Thymus (tissue), 11 donors: ENCODE data around the gene DCLK3. TPM values are rescaled to one million over a fixed set of nuclear protein-coding genes. Genes with fewer than 3 reads are reported as not detected.
A peak's percentile ranks its signal among the peaks of the same experiment; 100 is the strongest.

Experiments used
- DNase-seq, 9 donors: peaks; one replicate each; pipeline ENCODE4 v3.0.0-alpha.2; 2013; ENCODE audit warnings: low spot score in 9 of 9, low read depth in 6 of 9, missing footprints in 1 of 9
- H3K27ac ChIP-seq, 2 donors: one replicate each; pipeline ENCODE4 v1.5.1; 2013; ENCODE audit warnings: control low read depth in 1 of 2, low read depth in 1 of 2, low read length in 1 of 2, mild to moderate bottlenecking in 1 of 2, moderate library complexity in 1 of 2
- H3K27me3 ChIP-seq, 2 donors: one replicate each; pipeline ENCODE4 v1.5.1; 2013; ENCODE audit warnings: low read length in 1 of 2; ENCODE audit not compliant: control insufficient read depth in 2 of 2, insufficient read depth in 1 of 2
- H3K36me3 ChIP-seq, 2 donors: one replicate each; pipeline ENCODE4 v1.5.1; 2013; ENCODE audit warnings: low read length in 1 of 2, mild to moderate bottlenecking in 1 of 2, moderate library complexity in 1 of 2; ENCODE audit not compliant: control insufficient read depth in 2 of 2, insufficient read depth in 2 of 2
- H3K4me1 ChIP-seq, 2 donors: one replicate each; pipeline ENCODE4 v1.5.1; 2013; ENCODE audit warnings: low read length in 2 of 2; ENCODE audit not compliant: control insufficient read depth in 2 of 2, insufficient read depth in 2 of 2
- H3K4me3 ChIP-seq, 2 donors: one replicate each; pipeline ENCODE4 v1.5.1; 2013; ENCODE audit warnings: low read length in 2 of 2, control low read depth in 1 of 2, mild to moderate bottlenecking in 1 of 2
- H3K9me3 ChIP-seq, 2 donors: one replicate each; pipeline ENCODE4 v1.5.1; 2013; ENCODE audit warnings: low read length in 1 of 2, mild to moderate bottlenecking in 1 of 2; ENCODE audit not compliant: control insufficient read depth in 2 of 2, insufficient read depth in 1 of 2
- WGBS: extraction: QIAGEN DNeasy Blood & Tissue Kit; methylation state at CpG from one replicate; pipeline ENCODE4 v1.1.7; 2013; 5-methylcytosine and 5-hydroxymethylcytosine counted together
- polyA plus RNA-seq: library from polyadenylated mRNA; stranded (reverse); fragments of 200-250 nt; gene quantifications from one replicate; pipeline ENCODE4 v1.2.3, GENCODE V29; 2013
- total RNA-seq: library from RNA; stranded (reverse); fragments of 120-200 nt; gene quantifications from one replicate; pipeline ENCODE4 v1.2.4, GENCODE V29; 2013
- donor health status: healthy.

Gene DCLK3
- total and polyA plus RNA-seq, 2 donors: 0.38 to 0.41 TPM

DNA sequence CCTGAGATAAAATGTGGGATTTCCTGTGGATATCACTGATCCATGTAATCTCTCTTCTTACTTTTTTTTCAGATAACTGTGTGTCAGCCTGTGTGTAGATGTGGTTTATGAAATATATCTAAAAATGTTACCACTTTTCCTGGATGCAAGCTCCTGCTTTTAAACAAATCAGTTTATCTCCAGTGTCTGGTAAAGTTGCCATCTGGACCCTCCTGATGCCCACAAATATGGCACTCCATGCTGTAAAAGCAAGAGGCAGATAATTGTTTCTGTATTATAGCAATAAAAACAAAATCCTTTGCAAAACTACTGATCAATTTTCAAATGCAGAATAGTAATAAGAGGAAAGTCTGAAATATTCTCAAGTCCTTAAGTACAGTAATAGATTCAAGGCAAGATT, 7.6 kb upstream of the DCLK3 start:
- Histone ChIP-seq H3K4me1 (no peaks in the 10 kb centered on the region), H3K4me3 (no peak overlapping the region), H3K27ac (no peak overlapping the region), H3K36me3 (no peaks in the 10 kb centered on the region), H3K27me3 (peaks cover 0 to 12% of the 10 kb centered on the region in 2 donors), H3K9me3 (no peaks in the 10 kb centered on the region)
- DNase-seq: no peak

DNA sequence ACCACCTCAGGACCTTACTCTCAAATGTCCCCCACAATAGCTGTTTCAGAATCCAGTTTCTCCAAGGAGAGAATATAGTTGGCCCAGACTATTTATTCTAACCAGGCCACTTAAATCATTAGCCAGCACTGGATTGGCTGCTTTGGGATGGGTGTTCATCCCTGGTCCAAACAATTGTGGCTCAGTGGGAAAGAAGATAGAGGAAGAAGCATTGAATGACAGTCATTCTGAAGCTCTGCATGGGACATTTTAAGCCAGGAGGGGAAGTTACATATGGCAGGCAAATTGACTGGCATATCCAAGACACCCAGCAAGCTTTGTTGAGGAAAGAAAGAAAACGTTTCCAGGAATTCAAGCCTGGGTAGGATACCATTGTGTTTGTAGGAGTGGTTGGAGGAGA, 5.6 kb upstream of the DCLK3 start:
- Histone ChIP-seq H3K9me3 (no peaks in the 10 kb centered on the region), H3K4me1 (no peaks in the 10 kb centered on the region), H3K27me3 (peaks cover 2 to 25% of the 10 kb centered on the region in 2 donors), H3K27ac (no peak overlapping the region), H3K4me3 (no peak overlapping the region), H3K36me3 (no peaks in the 10 kb centered on the region)
- DNase-seq: no peak
- WGBS: 76% methylated on average over 1 of the region's 1 CpG

DNA sequence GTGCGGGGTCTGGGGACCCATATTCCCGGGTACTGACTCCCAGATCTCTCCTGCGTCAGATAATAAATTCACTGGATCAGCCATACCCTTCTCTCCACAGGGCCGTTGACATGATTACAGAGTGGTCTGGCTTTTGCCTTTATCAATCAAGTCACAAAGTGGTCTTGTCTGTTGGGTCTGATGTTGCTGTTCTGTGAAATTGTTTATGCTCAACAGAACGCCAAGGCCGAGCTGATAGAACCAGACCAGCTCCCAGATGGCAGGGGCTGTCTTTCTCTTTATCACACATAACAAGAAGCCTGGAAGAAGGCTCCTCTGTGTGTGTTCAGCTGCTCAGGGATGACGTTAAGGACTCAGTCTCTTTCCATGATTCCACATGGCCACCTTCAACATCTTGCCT, 751 bp upstream of the DCLK3 start:
- peaks cover 15 to 59% of the 10 kb centered on the region in 2 donors for H3K27me3 ChIP-seq
- H3K36me3 ChIP-seq: no peaks in the 10 kb centered on the region
- WGBS: 92% methylated on average over 7 of the region's 7 CpGs

DNA sequence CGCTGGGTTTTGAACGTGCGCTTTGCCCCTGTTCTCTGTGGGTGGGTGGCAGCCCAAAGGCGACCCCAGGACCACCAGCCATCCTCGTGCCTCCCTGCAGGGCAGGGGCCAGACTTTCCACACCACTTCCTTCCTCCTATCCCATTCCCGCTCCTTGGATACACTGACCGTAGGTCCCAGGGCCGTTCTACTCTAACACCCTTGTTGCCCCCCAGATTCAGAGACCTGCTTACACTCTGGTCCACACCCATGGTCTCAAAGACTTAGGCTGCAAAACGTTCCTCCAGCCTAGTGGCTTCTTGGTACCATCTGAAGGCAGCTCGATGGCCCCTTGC, 318 bp upstream of the DCLK3 start:
- 48% methylated on average over 10 of the region's 10 CpGs for WGBS
- Histone ChIP-seq H3K27ac (no peak overlapping the region), H3K36me3 (no peaks in the 10 kb centered on the region), H3K27me3 (peaks cover 15 to 59% of the 10 kb centered on the region in 2 donors), H3K4me3 (peak overlapping the region in 1 of 2 donors; percentile 51), H3K4me1 (peaks cover 5 to 6% of the 10 kb centered on the region in 2 donors), H3K9me3 (no peaks in the 10 kb centered on the region)
- DNase-seq: no peak

More for the DNA sequence above, 751 bp upstream of the DCLK3 start:
- Histone ChIP-seq H3K27ac (no peak overlapping the region), H3K4me1 (peaks cover 5 to 6% of the 10 kb centered on the region in 2 donors), H3K4me3 (no peak overlapping the region), H3K9me3 (no peaks in the 10 kb centered on the region)
- DNase-seq: no peak

DNA sequence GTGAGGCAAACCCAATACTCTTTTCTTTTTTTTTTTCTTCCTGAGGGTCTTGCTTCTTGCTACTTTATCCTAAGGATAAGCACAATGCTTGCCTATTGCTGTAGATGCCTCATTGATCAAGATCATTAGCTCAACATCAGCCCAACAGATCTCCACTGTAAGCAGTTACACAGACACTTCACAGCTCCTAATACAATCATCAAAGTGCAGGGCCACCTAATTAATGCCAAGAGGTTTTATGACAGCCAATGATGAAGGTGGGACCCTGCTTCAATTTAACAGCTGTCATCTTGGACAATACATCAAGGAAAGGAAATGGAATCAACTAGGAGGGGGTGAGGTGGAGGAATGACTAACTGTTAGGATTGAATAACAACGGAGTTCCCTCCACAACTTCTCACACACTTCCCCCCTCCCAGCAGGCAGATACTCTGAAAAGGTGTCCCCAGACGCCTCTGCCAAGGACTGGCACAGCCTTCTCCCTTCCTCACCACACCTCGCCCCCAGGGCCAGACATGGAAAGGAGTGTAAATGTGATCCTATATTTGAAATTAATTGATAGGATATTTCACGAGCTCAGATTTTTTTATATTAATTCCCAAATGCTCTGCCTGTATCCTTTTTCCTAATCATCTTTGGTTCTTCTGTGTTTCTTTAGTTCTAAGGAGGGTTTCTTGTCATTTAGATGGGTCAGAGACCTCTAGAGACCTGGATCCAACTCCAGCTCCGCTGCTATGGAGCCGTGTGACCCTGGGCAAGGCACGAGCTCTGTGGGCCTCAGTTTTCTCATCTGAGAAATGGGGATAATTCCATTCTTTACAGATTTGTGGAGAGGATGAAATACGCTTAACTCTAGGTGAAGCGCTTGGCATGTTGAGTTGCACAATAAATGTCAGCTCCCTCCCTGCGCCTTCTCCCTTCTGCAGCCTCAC, 1.2 kb downstream of the DCLK3 start:
- DNase-seq: no peak
- H3K27ac ChIP-seq: no peak overlapping the region
- peaks cover 15 to 58% of the 10 kb centered on the region in 2 donors for H3K27me3 ChIP-seq
- H3K4me1 ChIP-seq: peaks cover 5 to 6% of the 10 kb centered on the region in 2 donors
- 69% methylated on average over 10 of the region's 10 CpGs for WGBS
- H3K36me3 ChIP-seq: no peaks in the 10 kb centered on the region
- H3K4me3 ChIP-seq: peak overlapping the region in 1 of 2 donors; percentile 51
- H3K9me3 ChIP-seq: no peaks in the 10 kb centered on the region

DNA sequence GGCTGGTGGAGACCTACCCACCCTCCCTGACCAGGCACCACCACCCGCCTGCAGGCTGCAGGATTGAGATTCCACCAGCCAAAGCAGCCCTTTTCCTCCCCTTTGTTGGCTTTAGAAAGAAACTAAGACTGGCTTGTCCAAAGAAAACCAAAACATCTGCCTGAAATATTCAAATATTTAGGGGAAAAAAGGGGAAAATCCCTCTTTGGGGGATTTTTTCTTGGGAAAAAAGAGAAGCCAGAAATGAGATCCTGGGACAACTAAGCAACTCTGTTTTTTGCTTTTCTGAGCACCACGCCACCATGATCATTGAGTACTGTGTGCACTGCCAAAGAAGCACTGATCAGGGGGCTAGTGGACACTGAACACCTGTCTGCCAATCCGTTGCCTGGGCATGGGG, 2.6 kb downstream of the DCLK3 start:
- Histone ChIP-seq H3K4me1 (peaks cover 5 to 6% of the 10 kb centered on the region in 2 donors), H3K27ac (no peak overlapping the region), H3K4me3 (no peak overlapping the region), H3K27me3 (peaks cover 15 to 48% of the 10 kb centered on the region in 2 donors), H3K36me3 (no peaks in the 10 kb centered on the region), H3K9me3 (no peaks in the 10 kb centered on the region)
- WGBS: 93% methylated on average over 3 of the region's 3 CpGs
- DNase-seq: no peak

DNA sequence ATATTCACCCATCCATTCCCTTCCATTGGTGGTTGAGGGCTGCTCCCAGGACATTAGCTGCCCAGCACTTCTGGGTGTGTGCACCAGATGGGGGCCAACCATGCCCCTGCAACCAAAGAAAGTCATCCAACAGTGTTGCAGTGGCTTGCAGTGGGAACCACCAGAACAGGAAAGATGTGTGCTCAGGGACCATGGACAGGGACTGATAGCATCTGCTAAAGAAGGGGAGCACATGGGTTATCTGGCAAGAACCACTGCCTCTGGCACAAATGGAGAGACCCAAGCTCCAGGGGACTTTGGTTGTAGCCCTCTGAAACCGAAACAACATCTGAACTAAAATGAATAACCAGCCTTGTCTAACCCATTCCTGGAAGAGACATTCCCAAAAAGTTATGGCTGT, 8.1 kb downstream of the DCLK3 start:
- Histone ChIP-seq H3K27ac (no peak overlapping the region), H3K4me1 (no peaks in the 10 kb centered on the region), H3K4me3 (no peak overlapping the region), H3K36me3 (no peaks in the 10 kb centered on the region), H3K27me3 (peaks cover 0 to 6% of the 10 kb centered on the region in 2 donors), H3K9me3 (no peaks in the 10 kb centered on the region)
- no peak for DNase-seq
- 93% methylated on average over 1 of the region's 1 CpG for WGBS

DNA sequence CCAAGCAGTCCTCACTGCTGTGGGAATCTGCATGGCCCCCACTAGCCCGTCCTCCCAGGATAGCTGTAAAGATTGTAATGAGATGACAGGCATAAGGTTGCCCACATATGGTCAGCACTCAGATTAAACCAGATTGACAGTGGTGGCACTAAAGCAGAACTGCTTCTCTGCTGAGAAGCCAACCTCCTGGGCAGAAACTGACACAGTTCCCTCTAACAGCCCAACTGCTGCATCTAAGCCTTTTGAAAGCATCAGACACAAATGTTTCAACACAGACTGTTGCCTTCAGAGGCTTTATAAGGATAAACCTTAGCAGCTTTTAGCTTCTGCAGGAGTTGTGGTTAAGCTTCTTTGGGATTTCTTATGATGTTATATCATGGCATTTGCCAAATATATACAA, 13.0 kb downstream of the DCLK3 start:
- no peak for DNase-seq
- 94% methylated on average over 1 of the region's 1 CpG for WGBS
- Histone ChIP-seq H3K36me3 (no peaks in the 10 kb centered on the region), H3K27ac (no peak overlapping the region), H3K4me3 (no peak overlapping the region), H3K9me3 (no peaks in the 10 kb centered on the region), H3K4me1 (no peaks in the 10 kb centered on the region), H3K27me3 (no peaks in the 10 kb centered on the region)

DNA sequence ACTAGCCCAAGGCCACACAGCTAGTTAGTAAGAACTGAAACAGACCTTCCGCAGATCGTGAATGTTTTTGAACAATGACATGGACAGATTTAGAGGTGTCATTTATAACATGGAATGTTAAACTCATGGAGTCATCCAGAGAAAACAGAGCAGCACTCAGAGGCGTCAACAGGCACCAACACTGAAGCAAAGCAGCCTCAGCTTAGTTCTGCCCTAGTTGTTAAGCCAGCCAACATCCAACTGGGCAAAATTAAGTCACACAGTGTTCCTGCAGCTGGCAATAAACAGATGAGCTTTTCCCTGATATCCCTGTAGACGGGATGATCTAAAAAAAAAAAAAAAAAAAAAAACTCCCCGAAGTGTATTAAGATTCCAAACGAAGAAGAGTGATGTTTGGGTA, 13.6 kb downstream of the DCLK3 start:
- no peak overlapping the region for H3K27ac ChIP-seq
- no peaks in the 10 kb centered on the region for H3K27me3 ChIP-seq
- no peak for DNase-seq
- no peaks in the 10 kb centered on the region for H3K36me3 ChIP-seq
- H3K9me3 ChIP-seq: no peaks in the 10 kb centered on the region
- no peak overlapping the region for H3K4me3 ChIP-seq
- 90% methylated on average over 6 of the region's 6 CpGs for WGBS
- no peaks in the 10 kb centered on the region for H3K4me1 ChIP-seq
